Epithelial cell of proximal tubule (primary cell): ENCODE data around the gene TNIP3. TPM values are rescaled to one million over a fixed set of nuclear protein-coding genes. Genes with fewer than 3 reads are reported as not detected.

Source experiments
- DNase-seq: peaks from one replicate; pipeline ENCODE4 v3.0.0-alpha.2; 2011; ENCODE audit warnings: low read depth
- H3K4me3 ChIP-seq: 2 replicates; pipeline ENCODE4 v1.5.1; 2011; ENCODE audit warnings: low read depth, mild to moderate bottlenecking, low read length
- total RNA-seq: library from RNA; depleted of rRNA; stranded (reverse); fragments of >200 nt; gene quantifications from 2 replicates; pipeline ENCODE4 v1.2.3, GENCODE V29; 2015
- TF ChIP-seq, protein P1 (sequence below): conservative IDR thresholded peaks from 2 replicates; pipeline ENCODE4 v1.5.1; 2012; ENCODE audit warnings: low read depth, mild to moderate bottlenecking, low read length

The TNIP3 gene
- total RNA-seq, 1 donor from 2014 or later = 0.46 TPM

DNA sequence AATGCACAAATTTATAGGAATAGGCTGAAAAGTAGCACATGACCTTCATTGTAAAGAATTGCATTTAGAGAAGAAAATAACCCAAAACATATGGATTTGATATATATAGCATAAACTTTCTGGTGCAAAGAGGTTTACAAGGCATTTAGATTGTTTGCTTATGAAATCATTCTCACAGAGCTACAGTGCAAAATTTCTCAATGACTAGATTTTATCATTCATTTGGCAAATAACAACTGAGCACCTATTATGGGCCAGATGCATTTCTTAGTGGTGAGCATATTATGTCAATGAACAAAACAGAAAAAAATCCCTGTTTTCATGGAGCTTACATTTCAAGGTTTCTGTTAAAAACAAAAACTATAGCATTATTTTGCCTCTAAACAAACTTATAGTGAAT, 34.1 kb upstream of the TNIP3 start:
- H3K4me3 ChIP-seq = no peak overlapping the region
- DNase-seq = no peak
- TF ChIP-seq, protein P1, sequence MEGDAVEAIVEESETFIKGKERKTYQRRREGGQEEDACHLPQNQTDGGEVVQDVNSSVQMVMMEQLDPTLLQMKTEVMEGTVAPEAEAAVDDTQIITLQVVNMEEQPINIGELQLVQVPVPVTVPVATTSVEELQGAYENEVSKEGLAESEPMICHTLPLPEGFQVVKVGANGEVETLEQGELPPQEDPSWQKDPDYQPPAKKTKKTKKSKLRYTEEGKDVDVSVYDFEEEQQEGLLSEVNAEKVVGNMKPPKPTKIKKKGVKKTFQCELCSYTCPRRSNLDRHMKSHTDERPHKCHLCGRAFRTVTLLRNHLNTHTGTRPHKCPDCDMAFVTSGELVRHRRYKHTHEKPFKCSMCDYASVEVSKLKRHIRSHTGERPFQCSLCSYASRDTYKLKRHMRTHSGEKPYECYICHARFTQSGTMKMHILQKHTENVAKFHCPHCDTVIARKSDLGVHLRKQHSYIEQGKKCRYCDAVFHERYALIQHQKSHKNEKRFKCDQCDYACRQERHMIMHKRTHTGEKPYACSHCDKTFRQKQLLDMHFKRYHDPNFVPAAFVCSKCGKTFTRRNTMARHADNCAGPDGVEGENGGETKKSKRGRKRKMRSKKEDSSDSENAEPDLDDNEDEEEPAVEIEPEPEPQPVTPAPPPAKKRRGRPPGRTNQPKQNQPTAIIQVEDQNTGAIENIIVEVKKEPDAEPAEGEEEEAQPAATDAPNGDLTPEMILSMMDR = no peak

DNA sequence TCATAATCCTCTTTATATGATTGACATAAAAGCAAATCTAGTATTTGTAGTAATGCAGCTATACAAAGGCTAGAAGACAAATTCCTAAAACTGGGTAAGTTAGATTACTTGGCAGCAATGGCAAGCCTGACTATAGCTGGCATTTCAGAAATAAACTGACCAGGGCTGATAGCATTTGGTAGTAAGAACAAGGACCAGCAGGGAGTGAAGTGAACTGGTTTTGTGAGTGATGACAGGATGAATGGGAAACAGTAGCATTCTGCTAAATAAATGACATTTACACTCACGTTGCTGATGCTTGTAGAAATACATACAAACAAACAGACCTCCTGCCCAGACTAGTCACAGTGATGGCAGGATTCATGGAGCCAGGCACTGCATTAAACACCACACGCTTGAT, 31.5 kb upstream of the TNIP3 start:
- TF ChIP-seq, protein P1 = no peak
- no peak overlapping the region for H3K4me3 ChIP-seq
- DNase-seq = no peak

DNA sequence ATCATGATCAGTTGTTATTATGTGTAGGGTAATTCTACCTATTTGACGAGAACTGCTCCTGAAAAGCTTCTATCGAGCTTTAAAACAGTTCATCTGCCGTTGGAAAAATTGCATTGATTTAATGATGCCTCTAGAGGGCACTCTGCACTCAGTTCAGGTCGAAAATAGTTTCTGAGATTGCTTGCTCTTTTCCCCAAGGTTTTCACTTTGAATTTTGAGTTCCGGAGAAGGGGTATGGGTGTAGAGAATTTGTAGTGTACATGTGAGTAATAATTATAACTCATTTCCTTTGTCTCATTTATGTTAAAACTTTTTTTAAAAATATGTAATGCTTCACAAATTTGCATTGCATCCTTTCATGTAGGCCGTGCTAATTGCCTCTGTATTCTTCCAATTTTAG, 28.4 kb upstream of the TNIP3 start:
- DNase-seq = no peak
- no peak overlapping the region for H3K4me3 ChIP-seq

DNA sequence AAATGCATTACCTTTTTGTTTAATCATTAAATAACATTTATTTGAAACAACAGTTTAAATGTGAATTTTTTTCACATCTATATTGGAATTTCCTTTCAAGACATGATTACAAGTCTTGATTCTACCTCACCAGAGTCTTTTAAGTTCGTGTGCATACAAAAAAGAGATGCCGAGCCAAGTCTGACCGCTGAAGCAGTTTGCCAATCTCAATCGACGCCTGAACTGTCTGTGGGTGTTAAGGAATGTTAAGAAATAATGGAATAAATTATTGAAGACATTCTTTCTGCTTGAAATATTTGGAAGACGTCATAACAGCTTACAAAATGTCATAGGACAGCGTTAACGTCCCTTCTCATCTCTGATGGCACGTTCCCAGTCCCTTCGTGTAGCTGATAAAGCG, 27.9 kb upstream of the TNIP3 start:
- TF ChIP-seq, protein P1 = no peak
- no peak overlapping the region for H3K4me3 ChIP-seq
- DNase-seq = no peak

More for the DNA sequence above, 28.4 kb upstream of the TNIP3 start:
- TF ChIP-seq, protein P1 = peak; percentile 86

DNA sequence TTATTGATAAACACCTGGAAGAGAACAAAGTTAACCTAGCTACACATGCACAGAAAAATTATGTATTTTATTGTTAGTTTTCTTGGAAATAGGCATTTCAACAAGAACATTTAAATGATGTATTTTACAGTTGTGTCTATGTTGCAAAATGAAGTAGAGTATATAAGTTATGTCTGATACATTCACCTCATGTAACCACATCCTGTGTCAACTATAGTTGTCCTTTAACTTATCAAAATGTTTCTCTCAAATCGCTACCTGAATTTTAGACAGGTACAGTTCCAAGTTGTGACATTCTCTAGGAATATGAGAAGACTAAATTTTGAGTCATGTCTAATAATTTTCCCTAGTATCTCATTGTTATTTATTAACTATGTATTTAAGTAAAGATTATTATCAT, 27.2 kb upstream of the TNIP3 start:
- TF ChIP-seq, protein P1 = no peak
- no peak for DNase-seq
- H3K4me3 ChIP-seq = no peak overlapping the region

DNA sequence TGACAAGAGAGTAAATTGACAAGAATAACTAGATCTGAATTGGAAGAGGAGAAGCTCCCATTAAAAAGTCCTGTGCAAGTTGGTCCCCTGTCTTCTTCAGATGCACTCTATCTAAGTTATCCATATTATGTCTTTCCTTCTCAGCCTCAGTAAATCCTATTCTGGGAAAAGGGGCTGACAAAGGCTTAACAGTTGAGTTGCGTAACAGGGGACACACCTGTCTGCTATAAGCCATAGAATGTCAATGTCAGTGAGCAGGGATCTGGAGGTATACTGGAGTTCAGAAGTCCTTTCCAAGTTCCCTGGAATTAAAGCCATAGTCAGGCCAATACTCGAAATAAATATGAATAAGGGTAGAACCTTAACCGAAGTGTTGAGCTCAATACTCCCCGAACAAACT, 26.3 kb upstream of the TNIP3 start:
- TF ChIP-seq, protein P1 = no peak
- H3K4me3 ChIP-seq = no peak overlapping the region
- no peak for DNase-seq

DNA sequence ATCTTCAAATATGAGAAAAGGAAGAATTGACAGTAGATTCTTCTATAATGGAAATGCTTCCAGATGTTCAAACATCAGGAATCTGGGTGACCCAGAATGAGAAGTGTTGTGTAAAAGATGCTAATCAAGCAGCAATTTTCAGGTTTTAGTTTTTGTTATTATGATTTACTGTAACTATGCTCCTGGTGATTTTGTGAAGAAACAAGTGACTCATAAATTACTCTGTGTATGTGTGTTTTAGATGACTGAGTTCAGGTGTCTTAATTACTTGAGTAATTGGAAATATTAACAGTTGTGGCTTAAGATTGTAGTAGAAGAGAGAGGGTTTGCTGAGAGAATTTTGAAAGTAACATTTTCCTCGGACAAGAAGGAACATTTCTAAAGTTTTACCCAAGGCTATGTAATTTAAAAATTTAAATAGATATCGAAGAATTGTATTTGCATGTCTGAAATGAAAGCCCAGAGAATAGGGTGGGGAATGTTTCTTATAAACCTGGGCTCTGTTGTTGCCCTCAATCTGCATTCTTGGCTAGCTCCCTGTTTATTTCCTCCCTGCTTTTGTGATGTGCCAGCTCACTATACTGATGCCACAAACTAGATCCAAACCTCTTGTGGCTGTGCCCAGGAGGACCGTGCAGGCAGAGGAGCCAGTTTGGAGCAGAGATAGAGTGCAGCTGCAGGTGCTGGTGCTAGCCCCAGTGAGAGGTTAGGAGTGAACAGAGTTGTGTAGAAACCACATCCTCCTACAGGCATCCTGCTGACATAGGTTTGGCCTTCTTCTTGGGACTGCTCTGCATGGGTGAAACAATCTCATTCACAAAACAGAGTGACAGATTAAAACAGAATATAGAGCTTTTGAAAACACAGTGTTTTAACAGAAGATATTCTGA, 25.4 kb upstream of the TNIP3 start:
- H3K4me3 ChIP-seq = no peak overlapping the region
- no peak for DNase-seq
- TF ChIP-seq, protein P1 = no peak
